AG10803 (cell line): Measurements from ENCODE around the gene NEB.

ENCODE experiments used
- DNase-seq: peaks from one replicate; pipeline ENCODE4 v3.0.0; 2010; ENCODE audit warnings: low read depth
- H3K4me3 ChIP-seq: 2 replicates; pipeline ENCODE4 v1.5.1; 2011; ENCODE audit warnings: mild to moderate bottlenecking, low read length, control low read depth
- CTCF ChIP-seq: conservative IDR thresholded peaks from 2 replicates; pipeline ENCODE4 v1.5.1; 2011; ENCODE audit warnings: mild to moderate bottlenecking, low read length, control low read depth, inconsistent platforms

Gene NEB

GRCh38 chr2:151729415-151729811 lies 4.9 kb downstream of the NEB start:
- no peak overlapping the region for H3K4me3 ChIP-seq
- DNase-seq = no peak
- no peak for TF ChIP-seq CTCF

GRCh38 chr2:151728804-151729414 lies 5.4 kb downstream of the NEB start:
- H3K4me3 ChIP-seq = no peak overlapping the region
- no peak for DNase-seq
- no peak for TF ChIP-seq CTCF

- TF ChIP-seq CTCF = no peak
- no peak for DNase-seq
- no peak overlapping the region for H3K4me3 ChIP-seq
These were observed 6.4 kb downstream of the NEB start for GRCh38 chr2:151727593-151728552.

- no peak for TF ChIP-seq CTCF
- no peak overlapping the region for H3K4me3 ChIP-seq
- DNase-seq = no peak
These were observed 13.1 kb downstream of the NEB start for GRCh38 chr2:151721161-151721560.

- no peak overlapping the region for H3K4me3 ChIP-seq
- no peak for DNase-seq
- TF ChIP-seq CTCF = no peak
These were observed 13.8 kb downstream of the NEB start for GRCh38 chr2:151720521-151720920.

GRCh38 chr2:151718796-151719195 lies 15.5 kb downstream of the NEB start:
- no peak overlapping the region for H3K4me3 ChIP-seq
- no peak for TF ChIP-seq CTCF
- DNase-seq = no peak

- no peak overlapping the region for H3K4me3 ChIP-seq
- DNase-seq = no peak
- TF ChIP-seq CTCF = no peak
These were observed 16.0 kb downstream of the NEB start for GRCh38 chr2:151718247-151718646.
